ENCODE measurements around the gene MANF. TPM values are rescaled to one million over a fixed set of nuclear protein-coding genes. Genes with fewer than 3 reads are reported as not detected.

The MANF gene
- total and polyA plus RNA-seq, 2 of the 13 experiments (the other 11 are each of a cell fraction or from before 2014, with no cell fraction given): 55.4 to 269 TPM

- no peak for TF ChIP-seq TERF1 (CRISPR knock-in tag; IDR thresholded peaks at IDR 0.05)
- no peak for TF ChIP-seq TCF7L2 (IDR thresholded peaks at IDR 0.05; ENCODE audit: low read depth, low read length)
- TF ChIP-seq ZNF737 (CRISPR knock-in tag; IDR thresholded peaks at IDR 0.05; ENCODE audit: borderline replicate concordance): 0 out of 2 replicates have a peak, but pooled peaks have one; percentile 59
- 0 out of 2 replicates have a peak, but pooled peaks have one; percentile 26 for TF ChIP-seq ZNF335 (CRISPR knock-in tag; IDR thresholded peaks at IDR 0.05)
- peak; percentile 60; the same call in 1 of the 2 replicates for TF ChIP-seq ZNF619 (CRISPR knock-in tag; IDR thresholded peaks at IDR 0.05)
- no peak for TF ChIP-seq ZFYVE20 (CRISPR knock-in tag; IDR thresholded peaks at IDR 0.05; ENCODE audit: borderline replicate concordance, low read depth)
- peak; percentile 58; the same call in 1 of the 2 replicates for TF ChIP-seq ZNF501 (CRISPR knock-in tag; IDR thresholded peaks at IDR 0.05)
- peak; percentile 50 for TF ChIP-seq ZNF781 (CRISPR knock-in tag; IDR thresholded peaks at IDR 0.05; ENCODE audit: borderline replicate concordance, not compliant biosample characterization)
- no peak for TF ChIP-seq CENPX (CRISPR knock-in tag; IDR thresholded peaks at IDR 0.05)
- no peak for TF ChIP-seq IRX3 (CRISPR knock-in tag; IDR thresholded peaks at IDR 0.05; ENCODE audit: borderline replicate concordance, low read depth)
- no peak for TF ChIP-seq ZNF235 (CRISPR knock-in tag; IDR thresholded peaks at IDR 0.05; ENCODE audit: borderline replicate concordance)
- no peak for TF ChIP-seq GATAD2A (CRISPR knock-in tag; IDR thresholded peaks at IDR 0.05)
- TF ChIP-seq GABPA (IDR thresholded peaks at IDR 0.05; ENCODE audit: low read depth, low read length): no peak
- no peak for TF ChIP-seq GABPA (CRISPR knock-in tag; IDR thresholded peaks at IDR 0.05; ENCODE audit: low read depth)
- TF ChIP-seq ELF1 (CRISPR knock-in tag; IDR thresholded peaks at IDR 0.05): no peak
- no peak for TF ChIP-seq ZNF441 (CRISPR knock-in tag; IDR thresholded peaks at IDR 0.05; ENCODE audit: borderline replicate concordance)
- no peak for TF ChIP-seq HMGXB4 (CRISPR knock-in tag; IDR thresholded peaks at IDR 0.05; ENCODE audit: borderline replicate concordance in 1 of 2, low read depth in 1 of 2)
- no peak for TF ChIP-seq ELK4 (CRISPR knock-in tag; IDR thresholded peaks at IDR 0.05; ENCODE audit: borderline replicate concordance)
- TF ChIP-seq ZNF124 (CRISPR knock-in tag; IDR thresholded peaks at IDR 0.05): no peak
- no peak for TF ChIP-seq CHD4 (IDR thresholded peaks at IDR 0.05; ENCODE audit: borderline replicate concordance, low read length)
- 0 out of 2 replicates have a peak, but pooled peaks have one; percentile 37 for TF ChIP-seq ZNF350 (CRISPR knock-in tag; IDR thresholded peaks at IDR 0.05; ENCODE audit: borderline replicate concordance, low read depth)
- 0 out of 2 replicates have a peak, but pooled peaks have one; percentile 23 for TF ChIP-seq ZBTB34 (CRISPR knock-in tag; IDR thresholded peaks at IDR 0.05)
- TF ChIP-seq ZFY (CRISPR knock-in tag; IDR thresholded peaks at IDR 0.05): no peak
- no peak for TF ChIP-seq EED (CRISPR knock-in tag; IDR thresholded peaks at IDR 0.05)
- TF ChIP-seq CBX1 (IDR thresholded peaks at IDR 0.05; ENCODE audit: low read depth): no peak
These were observed 5.4 kb downstream of the MANF start (continued) for GRCh38 chr3:51390246-51391074.

Data from HepG2 (cell line).